Measurements from ENCODE around the gene PSKH1.

Gene PSKH1

DNA sequence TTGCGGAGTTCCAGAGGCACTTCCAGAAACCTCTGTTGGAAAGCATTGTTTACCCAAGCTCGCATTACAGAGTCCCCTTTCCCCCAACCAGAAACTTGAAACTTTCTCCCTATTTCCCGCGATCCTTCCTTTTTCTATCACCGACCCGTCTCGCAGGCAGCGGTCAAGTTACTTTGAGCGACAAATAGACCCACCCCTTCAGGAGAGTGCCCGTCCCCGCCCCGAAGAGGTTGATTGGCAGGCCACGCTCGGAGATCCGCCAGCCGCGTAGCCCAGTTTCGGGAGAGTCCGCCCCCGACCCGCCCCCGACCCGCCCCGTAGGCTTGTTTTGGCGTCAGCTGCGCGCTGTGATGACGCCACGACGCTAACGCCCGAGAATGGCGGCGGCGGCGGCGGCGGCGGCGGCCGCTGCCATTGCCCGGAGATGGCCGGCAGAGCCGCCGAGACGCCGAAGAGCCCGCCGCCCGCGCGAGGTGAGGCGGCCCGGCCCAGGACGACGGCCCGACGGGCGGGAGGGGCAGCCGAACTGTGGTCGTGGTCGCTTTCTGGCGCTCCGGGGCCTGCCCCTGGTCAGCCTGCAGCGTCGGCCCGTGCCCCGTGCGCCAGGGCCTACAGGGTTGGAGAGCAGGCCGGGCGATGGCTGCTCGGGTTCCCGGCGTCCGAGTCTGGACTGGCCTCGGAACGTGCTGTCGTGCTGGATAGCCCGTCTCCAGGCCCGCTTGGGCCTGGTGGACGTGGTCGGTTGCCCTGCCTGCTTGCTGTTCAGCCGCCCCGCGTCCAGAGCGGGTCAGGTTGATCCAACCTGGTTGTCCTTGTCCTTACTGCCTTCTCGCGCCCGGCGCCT is at the start of gene PSKH1 (continued):
- TF ChIP-seq, protein P1, sequence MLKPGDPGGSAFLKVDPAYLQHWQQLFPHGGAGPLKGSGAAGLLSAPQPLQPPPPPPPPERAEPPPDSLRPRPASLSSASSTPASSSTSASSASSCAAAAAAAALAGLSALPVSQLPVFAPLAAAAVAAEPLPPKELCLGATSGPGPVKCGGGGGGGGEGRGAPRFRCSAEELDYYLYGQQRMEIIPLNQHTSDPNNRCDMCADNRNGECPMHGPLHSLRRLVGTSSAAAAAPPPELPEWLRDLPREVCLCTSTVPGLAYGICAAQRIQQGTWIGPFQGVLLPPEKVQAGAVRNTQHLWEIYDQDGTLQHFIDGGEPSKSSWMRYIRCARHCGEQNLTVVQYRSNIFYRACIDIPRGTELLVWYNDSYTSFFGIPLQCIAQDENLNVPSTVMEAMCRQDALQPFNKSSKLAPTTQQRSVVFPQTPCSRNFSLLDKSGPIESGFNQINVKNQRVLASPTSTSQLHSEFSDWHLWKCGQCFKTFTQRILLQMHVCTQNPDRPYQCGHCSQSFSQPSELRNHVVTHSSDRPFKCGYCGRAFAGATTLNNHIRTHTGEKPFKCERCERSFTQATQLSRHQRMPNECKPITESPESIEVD (tag by site-specific recombination; IDR thresholded peaks at IDR 0.05): no peak
- TF ChIP-seq ZNF658 (tag by site-specific recombination; IDR thresholded peaks at IDR 0.05) (no peak), ZNF37A (tag by site-specific recombination; IDR thresholded peaks at IDR 0.05) (no peak), ZNF510 (tag by site-specific recombination; IDR thresholded peaks at IDR 0.05; ENCODE audit: insufficient replicate concordance) (no peak), SP2 (tag by site-specific recombination; IDR thresholded peaks at IDR 0.05) (peak; percentile 95), ZNF596 (tag by site-specific recombination; IDR thresholded peaks at IDR 0.05) (no peak), ZFP41 (tag by site-specific recombination; IDR thresholded peaks at IDR 0.05; ENCODE audit: borderline replicate concordance) (no peak), ZNF670 (tag by site-specific recombination; IDR thresholded peaks at IDR 0.05; ENCODE audit: low read depth) (no peak), REPIN1 (tag by site-specific recombination; IDR thresholded peaks at IDR 0.05; ENCODE audit: low read depth) (no peak), ZNF114 (tag by site-specific recombination; IDR thresholded peaks at IDR 0.05) (no peak), FEZF1 (tag by site-specific recombination; IDR thresholded peaks at IDR 0.05) (no peak), SALL2 (tag by site-specific recombination; IDR thresholded peaks at IDR 0.05; ENCODE audit: borderline replicate concordance) (no peak), PRDM10 (tag by site-specific recombination; IDR thresholded peaks at IDR 0.05) (peak; percentile 70), ZNF391 (tag by site-specific recombination; IDR thresholded peaks at IDR 0.05; ENCODE audit: borderline replicate concordance, low read depth) (no peak), OVOL3 (tag by site-specific recombination; IDR thresholded peaks at IDR 0.05) (no peak), KLF1 (tag by site-specific recombination; IDR thresholded peaks at IDR 0.05) (0 out of 2 replicates have a peak, but pooled peaks have one; percentile 9)
- TF ChIP-seq, protein P2, sequence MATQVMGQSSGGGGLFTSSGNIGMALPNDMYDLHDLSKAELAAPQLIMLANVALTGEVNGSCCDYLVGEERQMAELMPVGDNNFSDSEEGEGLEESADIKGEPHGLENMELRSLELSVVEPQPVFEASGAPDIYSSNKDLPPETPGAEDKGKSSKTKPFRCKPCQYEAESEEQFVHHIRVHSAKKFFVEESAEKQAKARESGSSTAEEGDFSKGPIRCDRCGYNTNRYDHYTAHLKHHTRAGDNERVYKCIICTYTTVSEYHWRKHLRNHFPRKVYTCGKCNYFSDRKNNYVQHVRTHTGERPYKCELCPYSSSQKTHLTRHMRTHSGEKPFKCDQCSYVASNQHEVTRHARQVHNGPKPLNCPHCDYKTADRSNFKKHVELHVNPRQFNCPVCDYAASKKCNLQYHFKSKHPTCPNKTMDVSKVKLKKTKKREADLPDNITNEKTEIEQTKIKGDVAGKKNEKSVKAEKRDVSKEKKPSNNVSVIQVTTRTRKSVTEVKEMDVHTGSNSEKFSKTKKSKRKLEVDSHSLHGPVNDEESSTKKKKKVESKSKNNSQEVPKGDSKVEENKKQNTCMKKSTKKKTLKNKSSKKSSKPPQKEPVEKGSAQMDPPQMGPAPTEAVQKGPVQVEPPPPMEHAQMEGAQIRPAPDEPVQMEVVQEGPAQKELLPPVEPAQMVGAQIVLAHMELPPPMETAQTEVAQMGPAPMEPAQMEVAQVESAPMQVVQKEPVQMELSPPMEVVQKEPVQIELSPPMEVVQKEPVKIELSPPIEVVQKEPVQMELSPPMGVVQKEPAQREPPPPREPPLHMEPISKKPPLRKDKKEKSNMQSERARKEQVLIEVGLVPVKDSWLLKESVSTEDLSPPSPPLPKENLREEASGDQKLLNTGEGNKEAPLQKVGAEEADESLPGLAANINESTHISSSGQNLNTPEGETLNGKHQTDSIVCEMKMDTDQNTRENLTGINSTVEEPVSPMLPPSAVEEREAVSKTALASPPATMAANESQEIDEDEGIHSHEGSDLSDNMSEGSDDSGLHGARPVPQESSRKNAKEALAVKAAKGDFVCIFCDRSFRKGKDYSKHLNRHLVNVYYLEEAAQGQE (tag by site-specific recombination; IDR thresholded peaks at IDR 0.05): peak; percentile 39
- TF ChIP-seq, protein P3, sequence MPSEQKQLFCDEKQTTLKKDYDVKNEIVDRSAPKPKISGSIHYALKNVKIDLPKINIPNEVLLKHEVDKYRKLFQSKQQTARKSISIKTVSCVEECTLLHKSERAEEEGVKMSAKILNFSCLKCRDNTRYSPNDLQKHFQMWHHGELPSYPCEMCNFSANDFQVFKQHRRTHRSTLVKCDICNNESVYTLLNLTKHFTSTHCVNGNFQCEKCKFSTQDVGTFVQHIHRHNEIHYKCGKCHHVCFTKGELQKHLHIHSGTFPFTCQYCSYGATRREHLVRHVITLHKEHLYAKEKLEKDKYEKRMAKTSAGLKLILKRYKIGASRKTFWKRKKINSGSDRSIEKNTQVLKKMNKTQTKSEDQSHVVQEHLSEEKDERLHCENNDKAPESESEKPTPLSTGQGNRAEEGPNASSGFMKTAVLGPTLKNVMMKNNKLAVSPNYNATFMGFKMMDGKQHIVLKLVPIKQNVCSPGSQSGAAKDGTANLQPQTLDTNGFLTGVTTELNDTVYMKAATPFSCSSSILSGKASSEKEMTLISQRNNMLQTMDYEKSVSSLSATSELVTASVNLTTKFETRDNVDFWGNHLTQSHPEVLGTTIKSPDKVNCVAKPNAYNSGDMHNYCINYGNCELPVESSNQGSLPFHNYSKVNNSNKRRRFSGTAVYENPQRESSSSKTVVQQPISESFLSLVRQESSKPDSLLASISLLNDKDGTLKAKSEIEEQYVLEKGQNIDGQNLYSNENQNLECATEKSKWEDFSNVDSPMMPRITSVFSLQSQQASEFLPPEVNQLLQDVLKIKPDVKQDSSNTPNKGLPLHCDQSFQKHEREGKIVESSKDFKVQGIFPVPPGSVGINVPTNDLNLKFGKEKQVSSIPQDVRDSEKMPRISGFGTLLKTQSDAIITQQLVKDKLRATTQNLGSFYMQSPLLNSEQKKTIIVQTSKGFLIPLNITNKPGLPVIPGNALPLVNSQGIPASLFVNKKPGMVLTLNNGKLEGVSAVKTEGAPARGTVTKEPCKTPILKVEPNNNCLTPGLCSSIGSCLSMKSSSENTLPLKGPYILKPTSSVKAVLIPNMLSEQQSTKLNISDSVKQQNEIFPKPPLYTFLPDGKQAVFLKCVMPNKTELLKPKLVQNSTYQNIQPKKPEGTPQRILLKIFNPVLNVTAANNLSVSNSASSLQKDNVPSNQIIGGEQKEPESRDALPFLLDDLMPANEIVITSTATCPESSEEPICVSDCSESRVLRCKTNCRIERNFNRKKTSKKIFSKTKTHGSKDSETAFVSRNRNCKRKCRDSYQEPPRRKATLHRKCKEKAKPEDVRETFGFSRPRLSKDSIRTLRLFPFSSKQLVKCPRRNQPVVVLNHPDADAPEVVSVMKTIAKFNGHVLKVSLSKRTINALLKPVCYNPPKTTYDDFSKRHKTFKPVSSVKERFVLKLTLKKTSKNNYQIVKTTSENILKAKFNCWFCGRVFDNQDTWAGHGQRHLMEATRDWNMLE (tag by site-specific recombination; conservative IDR thresholded peaks at IDR 0.05; ENCODE audit: low read depth): no peak
- TF ChIP-seq, protein P4, sequence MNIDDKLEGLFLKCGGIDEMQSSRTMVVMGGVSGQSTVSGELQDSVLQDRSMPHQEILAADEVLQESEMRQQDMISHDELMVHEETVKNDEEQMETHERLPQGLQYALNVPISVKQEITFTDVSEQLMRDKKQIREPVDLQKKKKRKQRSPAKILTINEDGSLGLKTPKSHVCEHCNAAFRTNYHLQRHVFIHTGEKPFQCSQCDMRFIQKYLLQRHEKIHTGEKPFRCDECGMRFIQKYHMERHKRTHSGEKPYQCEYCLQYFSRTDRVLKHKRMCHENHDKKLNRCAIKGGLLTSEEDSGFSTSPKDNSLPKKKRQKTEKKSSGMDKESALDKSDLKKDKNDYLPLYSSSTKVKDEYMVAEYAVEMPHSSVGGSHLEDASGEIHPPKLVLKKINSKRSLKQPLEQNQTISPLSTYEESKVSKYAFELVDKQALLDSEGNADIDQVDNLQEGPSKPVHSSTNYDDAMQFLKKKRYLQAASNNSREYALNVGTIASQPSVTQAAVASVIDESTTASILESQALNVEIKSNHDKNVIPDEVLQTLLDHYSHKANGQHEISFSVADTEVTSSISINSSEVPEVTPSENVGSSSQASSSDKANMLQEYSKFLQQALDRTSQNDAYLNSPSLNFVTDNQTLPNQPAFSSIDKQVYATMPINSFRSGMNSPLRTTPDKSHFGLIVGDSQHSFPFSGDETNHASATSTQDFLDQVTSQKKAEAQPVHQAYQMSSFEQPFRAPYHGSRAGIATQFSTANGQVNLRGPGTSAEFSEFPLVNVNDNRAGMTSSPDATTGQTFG (tag by site-specific recombination; IDR thresholded peaks at IDR 0.05; ENCODE audit: borderline replicate concordance): no peak
- TF ChIP-seq, protein P5, sequence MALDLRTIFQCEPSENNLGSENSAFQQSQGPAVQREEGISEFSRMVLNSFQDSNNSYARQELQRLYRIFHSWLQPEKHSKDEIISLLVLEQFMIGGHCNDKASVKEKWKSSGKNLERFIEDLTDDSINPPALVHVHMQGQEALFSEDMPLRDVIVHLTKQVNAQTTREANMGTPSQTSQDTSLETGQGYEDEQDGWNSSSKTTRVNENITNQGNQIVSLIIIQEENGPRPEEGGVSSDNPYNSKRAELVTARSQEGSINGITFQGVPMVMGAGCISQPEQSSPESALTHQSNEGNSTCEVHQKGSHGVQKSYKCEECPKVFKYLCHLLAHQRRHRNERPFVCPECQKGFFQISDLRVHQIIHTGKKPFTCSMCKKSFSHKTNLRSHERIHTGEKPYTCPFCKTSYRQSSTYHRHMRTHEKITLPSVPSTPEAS (tag by site-specific recombination; IDR thresholded peaks at IDR 0.05): no peak
